SJSA1 (cell line): ENCODE data around the gene P2RY2. TPM values are rescaled to one million over a fixed set of nuclear protein-coding genes. Genes with fewer than 3 reads are reported as not detected.

Experiments
- DNase-seq, 2 experiments: peaks; one replicate each; pipeline ENCODE4 v3.0.0-alpha.2; 2015 to 2020; ENCODE audit warnings: low spot score in 2 of 2, low read depth in 1 of 2
- H3K27ac ChIP-seq: fragments of 250-450 bp; sonication (Bioruptor Pico); 2 replicates; pipeline ENCODE4 v1.5.1; 2020; ENCODE audit warnings: mild to moderate bottlenecking, moderate library complexity
- H3K27me3 ChIP-seq: fragments of 250-450 bp; sonication (Bioruptor Pico); replicated peaks from 2 replicates; pipeline ENCODE4 v1.5.1; 2020; ENCODE audit warnings: mild to moderate bottlenecking, moderate library complexity
- H3K36me3 ChIP-seq: fragments of 250-450 bp; sonication (Bioruptor Pico); 2 replicates; pipeline ENCODE4 v1.5.1; 2020; ENCODE audit warnings: mild to moderate bottlenecking
- H3K4me1 ChIP-seq: fragments of 250-450 bp; sonication (Bioruptor Pico); replicated peaks from 2 replicates; pipeline ENCODE4 v1.6.1; 2021; ENCODE audit warnings: mild to moderate bottlenecking
- H3K4me3 ChIP-seq: fragments of 250-450 bp; sonication (Bioruptor Pico); 2 replicates; pipeline ENCODE4 v1.5.1; 2020; ENCODE audit warnings: mild to moderate bottlenecking
- H3K9me3 ChIP-seq: fragments of 250-450 bp; sonication (Bioruptor Pico); replicated peaks from 2 replicates; pipeline ENCODE4 v1.5.1; 2020; ENCODE audit warnings: mild to moderate bottlenecking
- total RNA-seq: library from RNA; depleted of rRNA; stranded (reverse); fragments of >200 nt; shearing (Covaris generic); gene quantifications from 2 replicates; pipeline ENCODE4 v1.2.3, GENCODE V29; 2014; rRNA removed

Gene P2RY2
- not detected in 2 replicates for total RNA-seq

- no peaks in the 10 kb centered on the region for H3K36me3 ChIP-seq
- H3K9me3 ChIP-seq = no peaks in the 10 kb centered on the region
- no peak within 1 kb of the TSS for H3K27ac ChIP-seq
- H3K4me1 ChIP-seq = no peaks in the 10 kb centered on the region
- no peak for DNase-seq
- H3K27me3 ChIP-seq = no peaks in the 10 kb centered on the region
- H3K4me3 ChIP-seq = no peak within 1 kb of the TSS
Observed at GRCh38 chr11:73218106-73218829, at the start of gene P2RY2. TSS of gene P2RY2 (plus strand) at chr11:73218281. CDS start at chr11:73234160, 15,879 bp downstream.

GRCh38 chr11:73168925-73169579, 49.0 kb upstream of the P2RY2 start:
- DNase-seq = no peak
- Histone ChIP-seq H3K4me1 (no peaks in the 10 kb centered on the region; the same call in 1 of the 2 replicates), H3K27ac (no peak overlapping the region), H3K4me3 (no peak overlapping the region), H3K9me3 (no peaks in the 10 kb centered on the region), H3K27me3 (no peaks in the 10 kb centered on the region), H3K36me3 (no peaks in the 10 kb centered on the region)

- H3K4me3 ChIP-seq = no peak overlapping the region
- DNase-seq = no peak
- H3K27me3 ChIP-seq = no peaks in the 10 kb centered on the region
- H3K9me3 ChIP-seq = no peaks in the 10 kb centered on the region
- no peak overlapping the region for H3K27ac ChIP-seq
- H3K36me3 ChIP-seq = no peaks in the 10 kb centered on the region
- no peaks in the 10 kb centered on the region; the same call in 1 of the 2 replicates for H3K4me1 ChIP-seq
Observed at GRCh38 chr11:73170140-73170539, 47.9 kb upstream of the P2RY2 start.

- Histone ChIP-seq H3K4me1 (no peaks in the 10 kb centered on the region; the same call in 1 of the 2 replicates), H3K9me3 (no peaks in the 10 kb centered on the region), H3K4me3 (no peak overlapping the region), H3K27me3 (no peaks in the 10 kb centered on the region), H3K27ac (no peak overlapping the region), H3K36me3 (no peaks in the 10 kb centered on the region)
- peak in 1 of 2 experiments; percentile 4 for DNase-seq
Observed at GRCh38 chr11:73171436-73172161, 46.5 kb upstream of the P2RY2 start.

GRCh38 chr11:73172992-73173656, 45.0 kb upstream of the P2RY2 start:
- Histone ChIP-seq H3K4me1 (peaks cover 7% of the 10 kb centered on the region), H3K36me3 (no peaks in the 10 kb centered on the region), H3K4me3 (no peak overlapping the region), H3K9me3 (no peaks in the 10 kb centered on the region), H3K27me3 (no peaks in the 10 kb centered on the region), H3K27ac (no peak overlapping the region)
- no peak for DNase-seq

GRCh38 chr11:73173755-73174494, 44.2 kb upstream of the P2RY2 start:
- Histone ChIP-seq H3K27me3 (no peaks in the 10 kb centered on the region), H3K9me3 (no peaks in the 10 kb centered on the region), H3K4me3 (no peak overlapping the region), H3K4me1 (peaks cover 7% of the 10 kb centered on the region), H3K27ac (no peak overlapping the region), H3K36me3 (no peaks in the 10 kb centered on the region)
- DNase-seq = no peak

GRCh38 chr11:73174495-73174791, 43.6 kb upstream of the P2RY2 start:
- H3K27me3 ChIP-seq = no peaks in the 10 kb centered on the region
- H3K4me3 ChIP-seq = no peak overlapping the region

GRCh38 chr11:73175551-73176144, 42.4 kb upstream of the P2RY2 start:
- no peak for DNase-seq
- Histone ChIP-seq H3K9me3 (no peaks in the 10 kb centered on the region), H3K4me3 (no peak overlapping the region), H3K36me3 (no peaks in the 10 kb centered on the region), H3K4me1 (peaks cover 7% of the 10 kb centered on the region), H3K27ac (no peak overlapping the region), H3K27me3 (no peaks in the 10 kb centered on the region)

More at GRCh38 chr11:73174495-73174791, 43.6 kb upstream of the P2RY2 start:
- Histone ChIP-seq H3K27ac (no peak overlapping the region), H3K36me3 (no peaks in the 10 kb centered on the region), H3K9me3 (no peaks in the 10 kb centered on the region), H3K4me1 (peaks cover 7% of the 10 kb centered on the region)
- DNase-seq = no peak

GRCh38 chr11:73176145-73176873, 41.8 kb upstream of the P2RY2 start:
- Histone ChIP-seq H3K27ac (no peak overlapping the region), H3K4me1 (peaks cover 7% of the 10 kb centered on the region)
- no peak for DNase-seq

GRCh38 chr11:73176874-73177155, 41.3 kb upstream of the P2RY2 start:
- H3K4me1 ChIP-seq = peaks cover 7% of the 10 kb centered on the region
- H3K27me3 ChIP-seq = no peaks in the 10 kb centered on the region
- DNase-seq = no peak
- no peaks in the 10 kb centered on the region for H3K9me3 ChIP-seq
- H3K4me3 ChIP-seq = no peak overlapping the region
- H3K36me3 ChIP-seq = no peaks in the 10 kb centered on the region
- no peak overlapping the region for H3K27ac ChIP-seq

More at GRCh38 chr11:73176145-73176873, 41.8 kb upstream of the P2RY2 start:
- H3K4me3 ChIP-seq = no peak overlapping the region
- H3K36me3 ChIP-seq = no peaks in the 10 kb centered on the region
- no peaks in the 10 kb centered on the region for H3K9me3 ChIP-seq
- no peaks in the 10 kb centered on the region for H3K27me3 ChIP-seq

GRCh38 chr11:73177380-73177777, 40.7 kb upstream of the P2RY2 start:
- Histone ChIP-seq H3K36me3 (no peaks in the 10 kb centered on the region), H3K4me3 (no peak overlapping the region), H3K9me3 (no peaks in the 10 kb centered on the region), H3K27me3 (no peaks in the 10 kb centered on the region), H3K4me1 (peaks cover 7% of the 10 kb centered on the region), H3K27ac (no peak overlapping the region)
- DNase-seq = no peak

- Histone ChIP-seq H3K9me3 (no peaks in the 10 kb centered on the region), H3K36me3 (no peaks in the 10 kb centered on the region), H3K27ac (no peak overlapping the region), H3K4me1 (peaks cover 7% of the 10 kb centered on the region), H3K27me3 (no peaks in the 10 kb centered on the region), H3K4me3 (no peak overlapping the region)
- DNase-seq = peak; percentile 45 to 71
Observed at GRCh38 chr11:73177778-73178539, 40.1 kb upstream of the P2RY2 start.
